Measurements from ENCODE around the gene N4BP2. TPM values are rescaled to one million over a fixed set of nuclear protein-coding genes. Genes with fewer than 3 reads are reported as not detected.

Gene N4BP2
- total and polyA plus RNA-seq, 4 experiments from 2014 or later = 14.5 to 16.7 (median 14.9) TPM

DNA sequence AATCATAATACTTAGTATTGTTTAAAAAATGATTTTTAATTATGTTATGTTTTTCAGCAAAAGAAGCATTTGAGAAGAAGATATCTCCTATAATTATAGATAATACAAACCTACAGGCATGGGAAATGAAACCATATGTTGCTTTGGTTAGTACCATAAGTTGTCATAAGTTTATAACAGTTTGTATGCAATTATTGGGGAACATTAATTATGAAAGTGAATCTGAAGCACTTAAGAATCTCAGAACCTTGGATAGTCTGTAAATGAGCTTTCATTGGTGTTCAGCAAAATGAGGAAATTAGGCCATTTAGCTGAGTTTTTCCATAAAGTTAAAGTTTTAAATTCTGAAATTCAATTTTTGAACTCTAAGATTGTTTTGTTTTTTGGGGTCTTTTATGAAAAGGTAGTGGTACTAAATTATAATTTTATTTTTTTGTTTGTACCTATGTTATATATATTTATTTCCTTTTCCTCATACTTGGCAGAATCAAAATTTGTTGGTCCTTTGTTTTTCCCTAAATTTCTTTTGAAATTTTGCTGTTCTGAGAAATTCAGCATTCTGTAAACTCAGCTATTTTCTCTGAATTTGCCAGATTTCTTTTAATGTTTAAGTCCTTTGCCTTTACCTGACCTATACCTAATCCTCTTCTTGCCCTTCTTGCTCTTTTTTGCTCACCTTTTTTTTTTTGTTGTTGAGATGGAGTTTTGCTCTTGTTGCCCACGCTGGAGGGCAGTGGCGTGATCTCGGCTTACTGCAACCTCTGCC is 55.6 kb downstream of the N4BP2 start:
- H3K4me3 ChIP-seq (ENCODE audit: low read length in 2 of 2) = no peak overlapping the region
- POLR2A ChIA-PET (ENCODE audit: partially characterized antibody) = no interaction called here
- Mint-ChIP-seq H3K4me3 (no peak overlapping the region), H3K27ac (peak overlapping the region in 2 of 7 donors; percentile 35 to 76), H3K4me1 (no peaks in the 10 kb centered on the region), H3K36me3 (peaks cover 28 to 42% of the 10 kb centered on the region in 2 donors), H3K27me3 (no peaks in the 10 kb centered on the region), H3K9me3 (no peaks in the 10 kb centered on the region)
- CTCF ChIA-PET (ENCODE audit: partially characterized antibody) = no interaction called here
- no peaks in the 10 kb centered on the region for H3K9me3 ChIP-seq (ENCODE audit: control insufficient read depth in 1 of 2, low read length in 2 of 2)
- no peaks in the 10 kb centered on the region for H3K36me3 ChIP-seq (ENCODE audit: insufficient read depth, low read length)
- H3K27ac ChIP-seq (ENCODE audit: low read depth, low read length) = no peak overlapping the region
- H3K4me1 ChIP-seq (ENCODE audit: insufficient read depth, low read length) = no peaks in the 10 kb centered on the region
- H3K27me3 ChIP-seq (ENCODE audit: insufficient read depth, low read length) = no peaks in the 10 kb centered on the region
- DNase-seq = no peak
- intact Hi-C loops (cut with micrococcal nuclease) = no loop called here

DNA sequence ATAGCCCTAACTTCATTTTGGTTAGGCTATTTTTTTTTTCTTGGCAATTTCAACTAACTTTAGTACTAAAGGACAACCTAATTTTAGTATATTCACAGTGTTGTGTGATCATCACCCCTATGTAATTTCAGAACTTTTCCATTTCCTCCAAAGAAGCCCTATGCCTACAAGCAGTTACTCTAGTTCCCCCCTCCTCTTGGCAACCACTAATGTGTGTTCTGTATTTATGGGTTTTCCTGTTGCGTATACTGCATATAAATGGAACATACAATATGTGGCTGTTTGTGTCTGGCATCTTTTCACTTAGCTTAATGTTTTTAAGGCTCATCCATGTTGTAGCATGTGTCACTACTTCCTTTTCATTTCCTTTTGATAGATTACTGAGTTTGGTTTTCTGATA is 57.6 kb downstream of the N4BP2 start:
- peaks cover 33 to 38% of the 10 kb centered on the region in 2 donors for H3K36me3 Mint-ChIP-seq
- no peak overlapping the region for H3K4me3 Mint-ChIP-seq
- no peaks in the 10 kb centered on the region for H3K27me3 Mint-ChIP-seq
- H3K27ac Mint-ChIP-seq = peak overlapping the region in 1 of 7 donors; percentile 72
- DNase-seq = no peak
- H3K4me3 ChIP-seq (ENCODE audit: low read length in 2 of 2) = no peak overlapping the region
- H3K27me3 ChIP-seq (ENCODE audit: insufficient read depth, low read length) = no peaks in the 10 kb centered on the region
- no peaks in the 10 kb centered on the region for H3K9me3 ChIP-seq (ENCODE audit: control insufficient read depth in 1 of 2, low read length in 2 of 2)
- H3K4me1 Mint-ChIP-seq = peaks cover 0 to 5% (median 0%) of the 10 kb centered on the region in 4 donors
- ChIA-PET CTCF (ENCODE audit: partially characterized antibody) (no interaction called here), POLR2A (ENCODE audit: partially characterized antibody) (no interaction called here)
- intact Hi-C loops (cut with micrococcal nuclease) = no loop called here
- H3K36me3 ChIP-seq (ENCODE audit: insufficient read depth, low read length) = no peaks in the 10 kb centered on the region
- no peaks in the 10 kb centered on the region for H3K9me3 Mint-ChIP-seq
- H3K27ac ChIP-seq (ENCODE audit: low read depth, low read length) = no peak overlapping the region
- no peaks in the 10 kb centered on the region for H3K4me1 ChIP-seq (ENCODE audit: insufficient read depth, low read length)

DNA sequence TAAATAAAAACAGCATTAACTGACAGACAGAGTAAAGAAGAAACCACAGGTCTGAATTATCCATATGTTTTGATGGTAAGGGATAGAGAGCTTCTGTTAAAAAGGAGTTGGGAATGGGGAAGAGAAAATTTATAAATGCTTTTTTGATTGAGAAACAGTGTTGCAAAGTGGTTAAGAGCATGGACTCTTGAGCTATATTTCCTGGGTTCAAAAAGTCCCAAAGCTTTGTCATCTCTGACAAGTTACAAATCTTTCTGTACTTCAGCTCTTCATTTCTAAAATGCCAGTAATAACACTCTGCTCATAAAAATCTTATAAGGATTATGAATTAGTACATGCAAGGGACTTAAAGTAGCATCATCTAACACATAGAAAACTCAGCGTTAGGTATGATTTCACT is 62.2 kb downstream of the N4BP2 start:
- ChIA-PET POLR2A (ENCODE audit: partially characterized antibody) (interaction anchor here (1.6 kb wide), 1 partner anchor 63 kb away, joined by 4 read pairs; the partner anchor contains the start of gene N4BP2), CTCF (ENCODE audit: partially characterized antibody) (interaction anchor here (0.8 to 1.6 kb wide), 6 partner anchors 44 to 207 kb away, joined by 3 to 11 read pairs (median 3); partner anchors contain the start of gene N4BP2)
- H3K27me3 Mint-ChIP-seq = no peaks in the 10 kb centered on the region
- peaks cover 14 to 30% (median 23%) of the 10 kb centered on the region in 4 donors for H3K4me1 Mint-ChIP-seq
- DNase-seq = no peak
- Histone ChIP-seq H3K27ac (ENCODE audit: low read depth, low read length) (no peak overlapping the region), H3K4me3 (ENCODE audit: low read length in 2 of 2) (no peak overlapping the region), H3K27me3 (ENCODE audit: insufficient read depth, low read length) (no peaks in the 10 kb centered on the region), H3K36me3 (ENCODE audit: insufficient read depth, low read length) (no peaks in the 10 kb centered on the region), H3K4me1 (ENCODE audit: insufficient read depth, low read length) (peaks cover 24% of the 10 kb centered on the region), H3K9me3 (ENCODE audit: control insufficient read depth in 1 of 2, low read length in 2 of 2) (no peaks in the 10 kb centered on the region)
- intact Hi-C loops (cut with micrococcal nuclease) = no loop called here
- peaks cover 27 to 28% of the 10 kb centered on the region in 2 donors for H3K36me3 Mint-ChIP-seq
- no peak overlapping the region for H3K4me3 Mint-ChIP-seq
- peak overlapping the region in 4 of 7 donors; percentile 8 to 54 (median 30) for H3K27ac Mint-ChIP-seq
- no peaks in the 10 kb centered on the region for H3K9me3 Mint-ChIP-seq

DNA sequence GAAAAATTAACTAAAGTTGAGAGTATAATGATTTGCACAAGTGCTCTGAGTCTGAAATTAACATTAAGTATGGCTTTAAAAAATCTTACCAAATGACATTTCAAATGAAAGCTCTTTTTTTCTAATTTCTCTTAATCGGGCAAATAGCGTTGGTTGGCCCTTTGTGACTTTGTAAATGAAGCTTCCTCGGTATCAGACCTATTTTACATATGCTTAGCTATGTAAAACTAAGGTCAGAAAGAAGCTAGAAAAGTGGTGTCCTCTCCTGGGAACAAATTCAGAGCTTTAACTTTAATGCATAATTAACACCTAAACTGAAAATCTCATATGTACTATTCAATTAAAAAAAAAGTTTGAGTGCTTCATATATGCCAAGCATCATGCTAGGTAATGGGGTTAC is 62.7 kb downstream of the N4BP2 start:
- CTCF ChIA-PET (ENCODE audit: partially characterized antibody) = interaction anchor here (1.0 to 1.6 kb wide), 4 partner anchors 43 to 215 kb away, joined by 3 to 11 read pairs (median 4); partner anchors contain the start of genes CHRNA9 and N4BP2
- Histone ChIP-seq H3K27me3 (ENCODE audit: insufficient read depth, low read length) (no peaks in the 10 kb centered on the region), H3K27ac (ENCODE audit: low read depth, low read length) (no peak overlapping the region), H3K4me1 (ENCODE audit: insufficient read depth, low read length) (peaks cover 27% of the 10 kb centered on the region), H3K36me3 (ENCODE audit: insufficient read depth, low read length) (no peaks in the 10 kb centered on the region), H3K4me3 (ENCODE audit: low read length in 2 of 2) (no peak overlapping the region), H3K9me3 (ENCODE audit: control insufficient read depth in 1 of 2, low read length in 2 of 2) (no peaks in the 10 kb centered on the region)
- POLR2A ChIA-PET (ENCODE audit: partially characterized antibody) = no interaction called here
- Mint-ChIP-seq H3K4me3 (no peak overlapping the region), H3K27ac (peak overlapping the region in 1 of 7 donors; percentile 44), H3K27me3 (no peaks in the 10 kb centered on the region), H3K9me3 (no peaks in the 10 kb centered on the region), H3K36me3 (peaks cover 23 to 24% of the 10 kb centered on the region in 2 donors), H3K4me1 (peaks cover 14 to 31% (median 23%) of the 10 kb centered on the region in 4 donors)
- no peak for DNase-seq
- intact Hi-C loops (cut with micrococcal nuclease) = no loop called here

DNA sequence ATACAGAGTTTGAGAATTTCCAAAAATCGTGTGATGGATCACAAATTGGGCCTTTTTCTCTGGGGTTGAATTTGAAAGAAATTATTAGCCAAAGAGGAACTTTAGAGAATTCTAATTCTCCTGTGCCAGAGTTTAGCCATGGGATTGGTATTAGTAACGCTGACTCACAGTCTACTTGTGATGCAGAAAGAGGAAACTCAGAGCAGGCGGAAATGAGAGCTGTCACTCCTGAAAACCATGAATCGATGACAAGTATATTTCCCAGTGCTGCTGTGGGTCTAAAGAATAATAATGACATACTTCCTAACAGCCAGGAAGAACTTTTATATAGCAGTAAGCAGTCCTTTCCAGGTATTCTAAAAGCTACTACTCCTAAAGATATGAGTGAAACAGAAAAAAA is 64.9 kb downstream of the N4BP2 start:
- Mint-ChIP-seq H3K36me3 (peaks cover 13 to 18% of the 10 kb centered on the region in 2 donors), H3K4me1 (peaks cover 21 to 43% (median 33%) of the 10 kb centered on the region in 4 donors), H3K27ac (peak overlapping the region in 5 of 7 donors; percentile 12 to 77 (median 50)), H3K9me3 (no peaks in the 10 kb centered on the region), H3K27me3 (no peaks in the 10 kb centered on the region), H3K4me3 (peak overlapping the region in 1 of 8 donors; percentile 29)
- ChIA-PET CTCF (ENCODE audit: partially characterized antibody) (interaction anchor here (1.3 to 1.9 kb wide), 3 partner anchors 63 to 204 kb away, joined by 4 to 8 read pairs (median 5); partner anchors contain the start of gene N4BP2), POLR2A (ENCODE audit: partially characterized antibody) (no interaction called here)
- Histone ChIP-seq H3K4me1 (ENCODE audit: insufficient read depth, low read length) (peaks cover 46% of the 10 kb centered on the region), H3K27me3 (ENCODE audit: insufficient read depth, low read length) (no peaks in the 10 kb centered on the region), H3K9me3 (ENCODE audit: control insufficient read depth in 1 of 2, low read length in 2 of 2) (no peaks in the 10 kb centered on the region), H3K36me3 (ENCODE audit: insufficient read depth, low read length) (no peaks in the 10 kb centered on the region), H3K27ac (ENCODE audit: low read depth, low read length) (no peak overlapping the region), H3K4me3 (ENCODE audit: low read length in 2 of 2) (no peak overlapping the region)
- peak in 1 of 5 donors; percentile 35 for DNase-seq
- intact Hi-C loops (cut with micrococcal nuclease) = loop anchor here (5.0 kb wide), 1 partner anchor 64 kb away; the partner anchor contains the start of gene N4BP2

DNA sequence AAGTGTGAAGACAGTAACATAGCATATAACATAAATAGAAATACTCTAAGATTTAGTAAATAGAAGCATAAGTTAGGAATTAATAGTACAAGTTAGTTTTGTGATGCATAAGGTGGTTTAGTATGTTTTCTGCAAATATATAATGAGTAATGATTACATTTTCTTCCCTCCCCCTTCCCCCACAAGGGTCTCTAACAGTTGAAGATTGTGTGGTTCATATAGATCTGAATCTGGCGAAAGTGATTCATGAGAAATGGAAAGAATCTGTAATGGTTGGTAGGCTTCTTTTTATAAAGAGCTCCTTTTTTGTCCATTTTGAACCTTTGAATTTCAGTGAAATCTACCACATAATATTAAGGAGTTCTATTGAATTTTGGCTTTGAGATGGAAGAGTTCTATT is 66.3 kb downstream of the N4BP2 start:
- H3K4me3 ChIP-seq (ENCODE audit: low read length in 2 of 2) = no peak overlapping the region
- no peak overlapping the region for H3K27ac ChIP-seq (ENCODE audit: low read depth, low read length)
- no peaks in the 10 kb centered on the region for H3K27me3 Mint-ChIP-seq
- no peaks in the 10 kb centered on the region for H3K9me3 Mint-ChIP-seq
- peaks cover 9 to 14% of the 10 kb centered on the region in 2 donors for H3K36me3 Mint-ChIP-seq
- intact Hi-C loops (cut with micrococcal nuclease) = loop anchor here (5.0 kb wide), 1 partner anchor 66 kb away; the partner anchor contains the start of gene N4BP2
- DNase-seq = no peak
- no peaks in the 10 kb centered on the region for H3K27me3 ChIP-seq (ENCODE audit: insufficient read depth, low read length)
- H3K27ac Mint-ChIP-seq = peak overlapping the region in 4 of 7 donors; percentile 6 to 75 (median 62)
- POLR2A ChIA-PET (ENCODE audit: partially characterized antibody) = no interaction called here
- CTCF ChIA-PET (ENCODE audit: partially characterized antibody) = interaction anchor here (1.3 kb wide), 1 partner anchor 194 kb away, joined by 4 read pairs; no protein-coding TSS in a partner anchor
- H3K36me3 ChIP-seq (ENCODE audit: insufficient read depth, low read length) = no peaks in the 10 kb centered on the region
- H3K4me3 Mint-ChIP-seq = no peak overlapping the region
- no peaks in the 10 kb centered on the region for H3K9me3 ChIP-seq (ENCODE audit: control insufficient read depth in 1 of 2, low read length in 2 of 2)
- peaks cover 21 to 43% (median 33%) of the 10 kb centered on the region in 4 donors for H3K4me1 Mint-ChIP-seq
- H3K4me1 ChIP-seq (ENCODE audit: insufficient read depth, low read length) = peaks cover 50% of the 10 kb centered on the region

DNA sequence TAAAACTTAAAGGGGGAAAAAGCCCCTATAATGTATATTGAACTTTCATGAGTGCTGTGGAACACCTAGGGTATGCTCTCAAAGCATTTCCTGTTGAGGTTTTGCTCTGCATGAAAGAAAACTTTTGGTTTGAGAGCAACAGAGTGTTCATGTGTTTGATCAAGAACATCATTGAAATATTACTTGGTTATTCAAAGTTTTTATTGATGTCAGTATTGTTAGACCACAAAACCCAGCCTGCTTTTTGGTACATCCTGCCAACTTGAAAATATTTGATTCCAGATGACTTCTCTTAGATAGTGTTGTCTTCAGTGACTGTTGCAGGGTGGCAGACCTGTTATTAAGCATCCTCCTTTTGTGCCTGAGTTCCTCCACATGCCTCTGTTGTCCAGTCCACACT is 68.0 kb downstream of the N4BP2 start:
- Mint-ChIP-seq H3K27me3 (no peaks in the 10 kb centered on the region), H3K36me3 (peaks cover 5 to 10% of the 10 kb centered on the region in 2 donors), H3K9me3 (no peaks in the 10 kb centered on the region), H3K4me3 (peak overlapping the region in 6 of 8 donors; percentile 28 to 72 (median 56)), H3K4me1 (peaks cover 23 to 38% (median 32%) of the 10 kb centered on the region in 4 donors), H3K27ac (peak overlapping the region; percentile 28 to 94 (median 88))
- Histone ChIP-seq H3K27ac (ENCODE audit: low read depth, low read length) (peak overlapping the region; percentile 0), H3K27me3 (ENCODE audit: insufficient read depth, low read length) (no peaks in the 10 kb centered on the region), H3K9me3 (ENCODE audit: control insufficient read depth in 1 of 2, low read length in 2 of 2) (no peaks in the 10 kb centered on the region), H3K4me1 (ENCODE audit: insufficient read depth, low read length) (peaks cover 50% of the 10 kb centered on the region), H3K4me3 (ENCODE audit: low read length in 2 of 2) (no peak overlapping the region), H3K36me3 (ENCODE audit: insufficient read depth, low read length) (no peaks in the 10 kb centered on the region)
- ChIA-PET POLR2A (ENCODE audit: partially characterized antibody) (no interaction called here), CTCF (ENCODE audit: partially characterized antibody) (no interaction called here)
- intact Hi-C loops (cut with micrococcal nuclease) = loop anchor here (5.0 kb wide), 1 partner anchor 67 kb away; the partner anchor contains the start of gene N4BP2
- DNase-seq = peak; percentile 40 to 81 (median 75)

All from CD4-positive, alpha-beta memory T cell (primary cell).